Subcutaneous adipose tissue (tissue), 4 donors: ENCODE data around the gene EFTUD2. TPM values are rescaled to one million over a fixed set of nuclear protein-coding genes. Genes with fewer than 3 reads are reported as not detected.

Experiments
- CTCF ChIP-seq: fragments of 450-650 bp; IDR thresholded peaks from one replicate; pipeline ENCODE4 v1.5.1; 2016; ENCODE audit warnings: low read depth, mild to moderate bottlenecking, control low read depth, antibody characterized with exemption, moderate library complexity
- total RNA-seq, 4 donors: library from RNA; depleted of rRNA; stranded (reverse); fragments of >200 nt; gene quantifications; one replicate each; pipeline ENCODE4 v1.1.0, GENCODE V29; 2016

EFTUD2 gene
- total RNA-seq, 4 donors from 2014 or later = 52.0 to 74.0 (median 66.8) TPM

DNA sequence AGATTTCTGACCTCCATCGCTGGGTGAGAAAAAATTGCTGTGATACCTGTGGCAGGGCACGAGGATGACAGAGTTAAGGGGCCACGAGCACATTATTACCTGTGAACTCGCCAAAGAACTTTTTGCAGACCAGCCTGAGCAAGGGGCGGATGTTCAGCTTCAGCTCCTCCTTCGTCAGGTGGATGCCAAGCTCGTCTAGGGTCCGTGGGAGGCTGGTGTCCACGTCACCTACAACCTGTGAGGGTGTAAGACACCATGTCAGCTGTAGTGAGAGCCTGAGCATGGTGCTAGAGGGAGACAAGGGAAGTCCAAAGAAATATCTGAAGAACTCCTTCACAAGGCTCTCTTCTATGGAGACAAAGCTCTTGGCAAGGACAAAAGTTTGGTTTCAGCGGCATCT lies 34.4 kb downstream of the EFTUD2 start:
- TF ChIP-seq CTCF = no peak

- TF ChIP-seq CTCF = no peak
These were observed 36.0 kb downstream of the EFTUD2 start for GRCh38 chr17:44863061-44863918.

DNA sequence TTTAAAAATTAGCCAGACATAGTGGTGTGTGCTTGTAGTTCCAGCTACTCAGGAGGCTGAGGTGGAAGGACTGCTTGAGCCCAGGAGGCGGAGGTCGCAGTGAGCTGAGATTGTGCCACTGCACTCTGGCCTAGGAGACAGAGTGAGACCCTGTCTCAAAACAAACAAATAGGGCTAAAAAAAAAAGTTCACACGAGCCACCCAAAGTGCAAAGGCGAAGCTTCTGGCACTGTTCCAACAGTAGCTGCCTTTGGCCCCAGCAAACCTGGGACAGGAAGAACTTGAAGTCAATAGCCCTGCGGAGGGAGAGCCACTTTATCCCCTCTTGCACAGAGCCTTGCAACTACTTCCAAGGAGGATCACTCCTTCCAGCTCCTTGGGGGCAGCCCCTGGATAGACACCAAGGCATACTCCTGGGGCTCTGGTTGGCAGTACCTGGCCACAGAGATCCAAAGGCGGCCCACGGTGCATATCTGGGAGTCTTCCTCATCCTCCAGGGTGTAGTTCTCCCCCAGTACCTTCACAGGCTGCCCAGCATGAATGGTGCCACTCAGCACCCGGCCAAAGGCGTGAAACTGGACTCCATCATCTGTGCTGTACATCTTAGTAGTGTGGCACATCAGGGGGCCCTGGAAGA lies 36.8 kb downstream of the EFTUD2 start:
- TF ChIP-seq CTCF = no peak

DNA sequence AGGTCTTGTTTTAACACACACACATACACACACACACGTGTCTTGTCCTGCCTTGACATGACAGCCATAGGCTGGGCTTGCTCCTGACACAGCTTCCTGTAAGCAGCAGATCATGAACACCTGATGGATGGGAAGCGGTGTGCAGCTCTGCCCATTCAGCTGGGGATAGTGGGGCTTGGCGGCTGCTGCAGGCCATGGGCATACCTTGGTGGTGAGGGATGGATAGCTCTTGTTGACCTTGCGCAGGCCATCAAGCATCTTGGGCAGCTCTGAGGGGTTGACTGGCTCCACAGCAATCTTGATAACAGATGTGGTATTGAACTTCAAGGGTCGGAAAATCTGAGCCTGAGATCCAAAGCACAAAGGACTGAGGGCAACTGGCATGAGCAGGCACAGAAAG lies 39.5 kb downstream of the EFTUD2 start:
- no peak for TF ChIP-seq CTCF

DNA sequence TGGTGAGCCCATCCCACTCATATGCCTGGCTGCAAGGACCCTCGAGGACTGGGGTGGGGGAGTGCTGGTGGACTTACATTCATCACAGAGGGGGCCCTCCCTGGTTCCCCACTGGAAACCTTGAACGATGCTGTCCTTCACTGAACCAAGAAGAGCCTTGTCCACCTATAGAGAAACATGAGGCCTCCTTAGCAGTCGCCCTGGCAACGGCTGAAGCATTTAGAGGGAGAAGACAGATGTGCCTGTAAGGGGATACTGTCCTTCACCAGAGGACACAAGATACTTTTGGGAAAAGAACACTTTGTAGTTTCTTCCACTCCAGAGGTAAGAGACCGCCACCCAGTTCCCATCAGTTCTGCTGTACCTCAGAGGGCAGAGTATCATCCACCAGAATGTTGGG lies 45.1 kb downstream of the EFTUD2 start:
- no peak for TF ChIP-seq CTCF

DNA sequence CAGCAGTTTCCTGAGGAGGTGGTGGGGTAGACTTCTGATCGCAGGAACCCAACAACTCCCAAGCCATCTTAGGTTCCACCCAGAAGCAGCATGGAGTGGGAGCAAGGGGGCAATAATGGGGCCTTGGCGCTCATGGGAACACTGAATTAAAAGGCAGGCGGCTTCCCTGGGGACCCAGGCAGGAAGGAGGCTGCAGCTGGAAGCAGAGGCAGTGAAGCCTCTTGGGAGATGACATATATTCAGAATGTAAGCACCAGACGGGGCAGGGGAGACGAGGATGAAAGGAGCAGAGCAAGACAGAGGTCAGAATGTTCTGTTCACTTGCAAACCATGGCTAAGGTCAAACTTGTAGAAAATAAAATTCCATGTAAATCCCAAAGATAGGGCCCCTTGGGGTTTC lies 48.6 kb downstream of the EFTUD2 start:
- no peak for TF ChIP-seq CTCF

GRCh38 chr17:44850025-44850424 lies 49.2 kb downstream of the EFTUD2 start:
- TF ChIP-seq CTCF = no peak
